CD4-positive, CD25-positive, alpha-beta regulatory T cell (primary cell): Measurements from ENCODE around the gene C16orf92. TPM values are rescaled to one million over a fixed set of nuclear protein-coding genes. Genes with fewer than 3 reads are reported as not detected.
A peak's percentile ranks its signal among the peaks of the same experiment; 100 is the strongest.

Source experiments
- ATAC-seq, 2 donors: fragments of 150-1000 bp; cut with Tn5 transposase; one replicate each; pipeline ENCODE4 v1.10.0; 2021; ENCODE audit warnings: low read depth in 2 of 2, moderate number of reproducible peaks in 2 of 2, moderate library complexity in 1 of 2
- DNase-seq, 3 donors: peaks; one replicate each; pipeline versions ENCODE4 v3.0.0 to v3.0.0-alpha.2; 2012 to 2022; ENCODE audit warnings: mixed read lengths in 1 of 3
- H3K27ac ChIP-seq: one replicate; pipeline ENCODE4 v1.7.0; 2013; ENCODE audit warnings: mild to moderate bottlenecking, low read length; ENCODE audit not compliant: insufficient read depth, poor library complexity, severe bottlenecking
- H3K27me3 ChIP-seq: one replicate; pipeline ENCODE4 v1.7.0; 2013; ENCODE audit warnings: low read length; ENCODE audit not compliant: control insufficient read depth, insufficient read depth
- H3K36me3 ChIP-seq: one replicate; pipeline ENCODE4 v1.7.0; 2013; ENCODE audit warnings: mild to moderate bottlenecking, low read length, moderate library complexity; ENCODE audit not compliant: control insufficient read depth, insufficient read depth
- H3K4me1 ChIP-seq: 2 replicates; pipeline ENCODE4 v1.7.0; 2013; ENCODE audit warnings: mild to moderate bottlenecking, low read length; ENCODE audit not compliant: insufficient read depth, control insufficient read depth, poor library complexity, severe bottlenecking
- H3K4me3 ChIP-seq: one replicate; pipeline ENCODE4 v1.7.0; 2013; ENCODE audit warnings: low read depth, mild to moderate bottlenecking, low read length, moderate library complexity
- H3K9me3 ChIP-seq, 2 experiments: 1 replicate in 1 of 2; 2 replicates in 1 of 2; pipeline ENCODE4 v1.7.0; 2013; ENCODE audit warnings: low read length in 2 of 2, mild to moderate bottlenecking in 1 of 2, moderate library complexity in 1 of 2; ENCODE audit not compliant: control insufficient read depth in 2 of 2
- H3K27ac Mint-ChIP-seq, 3 donors: one replicate each; pipeline ENCODE4 v1.8.0; 2020 to 2022; ENCODE audit warnings: mild to moderate bottlenecking in 3 of 3, mixed read lengths in 3 of 3, moderate library complexity in 2 of 3
- H3K27me3 Mint-ChIP-seq: one replicate; pipeline ENCODE4 v1.8.0; 2022; ENCODE audit warnings: mild to moderate bottlenecking, mixed read lengths
- H3K36me3 Mint-ChIP-seq: one replicate; pipeline ENCODE4 v1.8.0; 2020; ENCODE audit warnings: mixed read lengths
- H3K4me1 Mint-ChIP-seq, 4 donors: one replicate each; pipeline ENCODE4 v1.8.0; 2020 to 2022; ENCODE audit warnings: mixed read lengths in 4 of 4, mild to moderate bottlenecking in 1 of 4
- H3K4me3 Mint-ChIP-seq, 4 donors: one replicate each; pipeline ENCODE4 v1.8.0; 2020 to 2022; ENCODE audit warnings: mild to moderate bottlenecking in 4 of 4, mixed read lengths in 4 of 4, moderate library complexity in 3 of 4
- H3K9me3 Mint-ChIP-seq, 7 donors: one replicate each; pipeline ENCODE4 v1.8.0; 2020 to 2022; ENCODE audit warnings: mixed read lengths in 7 of 7, mild to moderate bottlenecking in 3 of 7, moderate library complexity in 2 of 7
- polyA plus RNA-seq, 4 donors: library from polyadenylated mRNA; unstranded; fragments of 300-500 nt; fragmentation: Illumina TruSeq; gene quantifications; one replicate each; pipeline ENCODE4 v1.2.3, GENCODE V29; 2021
- total RNA-seq: library from RNA; stranded (reverse); gene quantifications from one replicate; pipeline ENCODE4 v1.2.3, GENCODE V29; 2022

Gene C16orf92
- total and polyA plus RNA-seq, 5 donors from 2014 or later, result not detected

GRCh38 chr16:30027588-30028437, 4.8 kb downstream of the C16orf92 start:
- Histone ChIP-seq H3K27ac (no peak overlapping the region), H3K4me1 (peaks cover 13% of the 10 kb centered on the region), H3K4me3 (no peak overlapping the region), H3K27me3 (peaks cover 3% of the 10 kb centered on the region), H3K36me3 (no peaks in the 10 kb centered on the region), H3K9me3 (no peaks in the 10 kb centered on the region)
- ATAC-seq (no peak), DNase-seq (no peak)
- H3K27ac Mint-ChIP-seq, result peak overlapping the region in 1 of 3 donors; percentile 53
- peaks cover 0 to 1% (median 0%) of the 10 kb centered on the region in 7 donors for H3K9me3 Mint-ChIP-seq
- H3K36me3 Mint-ChIP-seq, result no peaks in the 10 kb centered on the region
- H3K4me3 Mint-ChIP-seq, result peak overlapping the region in 1 of 4 donors; percentile 58
- H3K27me3 Mint-ChIP-seq, result peaks cover 55% of the 10 kb centered on the region
- peaks cover 4 to 17% (median 9%) of the 10 kb centered on the region in 4 donors for H3K4me1 Mint-ChIP-seq

- Mint-ChIP-seq H3K27ac (no peak overlapping the region), H3K27me3 (peaks cover 58% of the 10 kb centered on the region), H3K36me3 (no peaks in the 10 kb centered on the region), H3K4me1 (peaks cover 4 to 17% (median 9%) of the 10 kb centered on the region in 4 donors), H3K4me3 (no peak overlapping the region), H3K9me3 (peaks cover 0 to 1% (median 0%) of the 10 kb centered on the region in 7 donors)
- Histone ChIP-seq H3K4me1 (peaks cover 13% of the 10 kb centered on the region), H3K9me3 (no peaks in the 10 kb centered on the region), H3K27ac (no peak overlapping the region), H3K36me3 (no peaks in the 10 kb centered on the region), H3K4me3 (no peak overlapping the region), H3K27me3 (peaks cover 3% of the 10 kb centered on the region)
- DNase-seq (no peak), ATAC-seq (no peak)
These were observed 5.6 kb downstream of the C16orf92 start for GRCh38 chr16:30028438-30029076.

DNA sequence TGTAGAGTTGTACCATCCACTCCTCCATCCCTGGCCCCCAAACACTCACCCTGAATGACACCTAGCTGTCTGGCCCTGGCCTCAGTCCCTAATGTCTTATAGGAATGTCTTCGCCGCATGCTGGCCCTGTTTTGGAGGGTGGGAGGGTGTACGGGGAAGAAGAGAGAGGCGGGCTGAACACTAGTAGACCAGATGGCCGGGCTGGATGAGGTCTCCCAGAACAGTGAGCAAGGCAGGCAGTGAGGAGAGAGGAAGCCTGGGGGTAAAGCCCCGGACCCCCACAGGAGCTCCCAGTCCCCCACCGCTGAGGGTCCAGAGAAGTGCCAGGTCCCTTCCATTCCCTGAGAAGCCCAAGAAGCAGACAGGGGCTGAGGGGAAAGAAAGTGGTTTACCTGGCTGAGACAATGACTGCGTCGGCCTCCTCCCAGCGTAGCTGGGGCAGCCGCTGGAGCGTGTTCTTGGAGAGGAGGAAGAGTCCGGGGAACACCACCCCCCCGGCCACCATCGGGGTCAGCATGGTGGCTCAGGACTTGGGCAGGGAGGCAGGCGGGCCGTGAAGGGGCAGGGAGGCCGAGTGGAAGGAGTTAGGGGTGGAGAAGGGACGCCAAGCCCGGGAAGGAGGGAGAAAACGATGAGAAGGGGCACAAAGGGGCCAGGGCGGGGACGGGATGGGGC, 7.2 kb downstream of the C16orf92 start:
- Mint-ChIP-seq H3K27ac (no peak overlapping the region), H3K36me3 (no peaks in the 10 kb centered on the region), H3K4me1 (peaks cover 4 to 17% (median 9%) of the 10 kb centered on the region in 4 donors), H3K27me3 (peaks cover 61% of the 10 kb centered on the region), H3K9me3 (peaks cover 0 to 1% (median 0%) of the 10 kb centered on the region in 7 donors), H3K4me3 (peak overlapping the region in 1 of 4 donors; percentile 43)
- peaks cover 13% of the 10 kb centered on the region for H3K4me1 ChIP-seq
- H3K27me3 ChIP-seq, result peaks cover 3% of the 10 kb centered on the region
- H3K36me3 ChIP-seq, result no peaks in the 10 kb centered on the region
- H3K4me3 ChIP-seq, result no peak overlapping the region
- DNase-seq (no peak), ATAC-seq (no peak)
- no peak overlapping the region for H3K27ac ChIP-seq
- H3K9me3 ChIP-seq, result no peaks in the 10 kb centered on the region

GRCh38 chr16:30030841-30031413, 7.9 kb downstream of the C16orf92 start, which contains the start of gene TLCD3B:
Gene TLCD3B, minus strand, starts transcription at chr16:30031271. Its CDS starts 744 bp downstream, at chr16:30030527.
- no peaks in the 10 kb centered on the region for H3K36me3 Mint-ChIP-seq
- ATAC-seq (peak in 1 of 2 donors; percentile 25), DNase-seq (no peak)
- peaks cover 0 to 1% (median 0%) of the 10 kb centered on the region in 7 donors for H3K9me3 Mint-ChIP-seq
- no peaks in the 10 kb centered on the region for H3K36me3 ChIP-seq
- no peak within 1 kb of the TSS for H3K27ac ChIP-seq
- peaks cover 3% of the 10 kb centered on the region for H3K27me3 ChIP-seq
- H3K4me1 Mint-ChIP-seq, result peaks cover 4 to 17% (median 9%) of the 10 kb centered on the region in 4 donors
- peak within 1 kb of the TSS; percentile 10 to 64 (median 32) for H3K4me3 Mint-ChIP-seq
- H3K27me3 Mint-ChIP-seq, result peaks cover 61% of the 10 kb centered on the region
- peaks cover 13% of the 10 kb centered on the region for H3K4me1 ChIP-seq
- H3K9me3 ChIP-seq, result no peaks in the 10 kb centered on the region
- no peak within 1 kb of the TSS for H3K4me3 ChIP-seq
- peak within 1 kb of the TSS in 1 of 3 donors; percentile 43 for H3K27ac Mint-ChIP-seq

DNA sequence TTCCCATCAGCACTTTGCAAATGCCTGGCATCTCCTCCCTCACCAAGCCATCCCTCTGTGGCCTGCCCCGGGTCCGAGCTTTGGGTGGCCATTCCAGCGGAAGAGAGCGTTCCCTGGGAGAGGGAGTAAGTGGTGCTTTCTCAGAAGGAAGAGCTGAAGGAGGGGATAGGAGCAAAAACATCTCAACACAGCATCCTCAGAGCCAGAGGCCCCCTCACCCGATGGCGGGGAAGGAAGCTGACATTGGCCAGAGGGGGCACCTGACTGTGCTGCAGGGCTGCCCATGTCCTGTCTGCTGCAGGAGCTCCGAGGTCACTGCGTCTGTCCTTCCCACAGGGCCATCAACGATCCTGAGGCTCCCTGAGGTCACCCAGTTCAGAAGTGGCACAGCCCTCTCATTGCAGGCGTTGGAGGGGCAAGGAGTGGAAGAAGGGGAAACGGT, 8.5 kb downstream of the C16orf92 start:
- H3K27me3 ChIP-seq, result peaks cover 3% of the 10 kb centered on the region
- Mint-ChIP-seq H3K27ac (peak overlapping the region in 1 of 3 donors; percentile 43), H3K4me1 (peaks cover 4 to 17% (median 9%) of the 10 kb centered on the region in 4 donors), H3K4me3 (peak overlapping the region in 2 of 4 donors; percentile 10 to 24), H3K9me3 (peaks cover 0 to 1% (median 0%) of the 10 kb centered on the region in 7 donors), H3K36me3 (no peaks in the 10 kb centered on the region), H3K27me3 (peaks cover 60% of the 10 kb centered on the region)
- no peaks in the 10 kb centered on the region for H3K9me3 ChIP-seq
- H3K4me1 ChIP-seq, result peaks cover 13% of the 10 kb centered on the region
- ATAC-seq (no peak), DNase-seq (no peak)
- no peaks in the 10 kb centered on the region for H3K36me3 ChIP-seq
- no peak overlapping the region for H3K27ac ChIP-seq
- H3K4me3 ChIP-seq, result no peak overlapping the region

- peak; percentile 41 to 77 (median 62) for DNase-seq
- H3K9me3 ChIP-seq, result no peaks in the 10 kb centered on the region
- peaks cover 0 to 1% (median 0%) of the 10 kb centered on the region in 7 donors for H3K9me3 Mint-ChIP-seq
- peaks cover 4 to 14% (median 8%) of the 10 kb centered on the region in 4 donors for H3K4me1 Mint-ChIP-seq
- H3K27ac ChIP-seq, result no peak overlapping the region
- no peak overlapping the region for H3K4me3 ChIP-seq
- H3K27ac Mint-ChIP-seq, result no peak overlapping the region
- H3K4me3 Mint-ChIP-seq, result peak overlapping the region in 3 of 4 donors; percentile 29 to 64 (median 36)
- peak; percentile 38 to 43 for ATAC-seq
- peaks cover 52% of the 10 kb centered on the region for H3K27me3 Mint-ChIP-seq
- H3K36me3 ChIP-seq, result no peaks in the 10 kb centered on the region
- peaks cover 13% of the 10 kb centered on the region for H3K4me1 ChIP-seq
- H3K27me3 ChIP-seq, result peaks cover 3% of the 10 kb centered on the region
- H3K36me3 Mint-ChIP-seq, result no peaks in the 10 kb centered on the region
These were observed 9.3 kb downstream of the C16orf92 start for GRCh38 chr16:30032083-30032819.
